Measurements from ENCODE around the gene DMWD. TPM values are rescaled to one million over a fixed set of nuclear protein-coding genes. Genes with fewer than 3 reads are reported as not detected.
A peak's percentile ranks its signal among the peaks of the same experiment; 100 is the strongest.

The DMWD gene
- total RNA-seq, 1 experiment from 2014 or later: 76.9 TPM

- CTCF ChIA-PET: no interaction called here
Observed at GRCh38 chr19:45790942-45791341, 1.7 kb downstream of the DMWD start.

GRCh38 chr19:45789035-45789786 lies 3.4 kb downstream of the DMWD start:
- no peak for DNase-seq
- peaks cover 68% of the 10 kb centered on the region for H3K36me3 Mint-ChIP-seq (ENCODE audit: insufficient read depth, unreplicated experiment)
- H3K27ac Mint-ChIP-seq (ENCODE audit: unreplicated experiment): no peak overlapping the region
- no peaks in the 10 kb centered on the region for H3K9me3 Mint-ChIP-seq (ENCODE audit: low read depth, unreplicated experiment)
- no peak for TF ChIP-seq CTCF (IDR thresholded peaks at IDR 0.05; ENCODE audit: unreplicated experiment)
- intact Hi-C loops (cut with micrococcal nuclease; ENCODE audit: unreplicated experiment): no loop called here
- H3K4me1 Mint-ChIP-seq (ENCODE audit: low read depth, unreplicated experiment): peaks cover 33% of the 10 kb centered on the region
- CTCF ChIA-PET: interaction anchor here (0.7 kb wide), 1 partner anchor 337 kb away, joined by 4 read pairs; no protein-coding TSS in a partner anchor
- peaks cover 5% of the 10 kb centered on the region for H3K27me3 Mint-ChIP-seq (ENCODE audit: unreplicated experiment)
- H3K4me3 Mint-ChIP-seq (ENCODE audit: low read depth, unreplicated experiment): no peak overlapping the region
- BruUV-seq (replicated peaks): no TSS peak

More at GRCh38 chr19:45790942-45791341, 1.7 kb downstream of the DMWD start:
- no peaks in the 10 kb centered on the region for H3K9me3 Mint-ChIP-seq (ENCODE audit: low read depth, unreplicated experiment)
- H3K4me1 Mint-ChIP-seq (ENCODE audit: low read depth, unreplicated experiment): peaks cover 33% of the 10 kb centered on the region
- no TSS peak for BruUV-seq (replicated peaks)
- peak overlapping the region; percentile 93 for H3K4me3 Mint-ChIP-seq (ENCODE audit: low read depth, unreplicated experiment)
- H3K27me3 Mint-ChIP-seq (ENCODE audit: unreplicated experiment): peaks cover 22% of the 10 kb centered on the region
- peak overlapping the region; percentile 57 for H3K27ac Mint-ChIP-seq (ENCODE audit: unreplicated experiment)
- no peak for TF ChIP-seq CTCF (IDR thresholded peaks at IDR 0.05; ENCODE audit: unreplicated experiment)
- no peak for DNase-seq
- peaks cover 61% of the 10 kb centered on the region for H3K36me3 Mint-ChIP-seq (ENCODE audit: insufficient read depth, unreplicated experiment)
- intact Hi-C loops (cut with micrococcal nuclease; ENCODE audit: unreplicated experiment): no loop called here

- Mint-ChIP-seq H3K4me3 (ENCODE audit: low read depth, unreplicated experiment) (no peak overlapping the region), H3K9me3 (ENCODE audit: low read depth, unreplicated experiment) (no peaks in the 10 kb centered on the region), H3K36me3 (ENCODE audit: insufficient read depth, unreplicated experiment) (peaks cover 66% of the 10 kb centered on the region), H3K4me1 (ENCODE audit: low read depth, unreplicated experiment) (peaks cover 19% of the 10 kb centered on the region), H3K27ac (ENCODE audit: unreplicated experiment) (no peak overlapping the region), H3K27me3 (ENCODE audit: unreplicated experiment) (no peaks in the 10 kb centered on the region)
- DNase-seq: no peak
- CTCF ChIA-PET: no interaction called here
- BruUV-seq (replicated peaks): no TSS peak
- intact Hi-C loops (cut with micrococcal nuclease; ENCODE audit: unreplicated experiment): no loop called here
- no peak for TF ChIP-seq CTCF (IDR thresholded peaks at IDR 0.05; ENCODE audit: unreplicated experiment)
Observed at GRCh38 chr19:45786533-45786894, 6.1 kb downstream of the DMWD start.

- intact Hi-C loops (cut with micrococcal nuclease; ENCODE audit: unreplicated experiment): no loop called here
- no peak for TF ChIP-seq CTCF (IDR thresholded peaks at IDR 0.05; ENCODE audit: unreplicated experiment)
- DNase-seq: no peak
- Mint-ChIP-seq H3K9me3 (ENCODE audit: low read depth, unreplicated experiment) (no peaks in the 10 kb centered on the region), H3K27me3 (ENCODE audit: unreplicated experiment) (no peaks in the 10 kb centered on the region), H3K27ac (ENCODE audit: unreplicated experiment) (no peak overlapping the region), H3K36me3 (ENCODE audit: insufficient read depth, unreplicated experiment) (peaks cover 61% of the 10 kb centered on the region), H3K4me1 (ENCODE audit: low read depth, unreplicated experiment) (peaks cover 19% of the 10 kb centered on the region), H3K4me3 (ENCODE audit: low read depth, unreplicated experiment) (no peak overlapping the region)
- CTCF ChIA-PET: no interaction called here
- BruUV-seq (replicated peaks): no TSS peak
Observed at GRCh38 chr19:45785781-45786532, 6.7 kb downstream of the DMWD start.

All from Calu3 (cell line).